Karpas-422 (cell line): ENCODE data around the gene SLC25A30. TPM values are rescaled to one million over a fixed set of nuclear protein-coding genes. Genes with fewer than 3 reads are reported as not detected.
"Not testable (repeated sequence)": the region's sequence is repeated elsewhere in the genome, so short reads cannot be mapped to it uniquely, and the experiment has no call there.

Source experiments
- DNase-seq: peaks from one replicate; pipeline ENCODE4 v3.0.0-alpha.2; 2015
- H2AFZ ChIP-seq: fragments of 200-600 bp; sonication (generic); 2 replicates; pipeline ENCODE4 v1.6.1; 2014; ENCODE audit warnings: antibody characterized with exemption, low read length, mixed read lengths
- H3K27ac ChIP-seq: fragments of 200-600 bp; sonication (generic); 2 replicates; pipeline ENCODE4 v1.5.1; 2014; ENCODE audit warnings: mild to moderate bottlenecking, low read length, moderate library complexity
- H3K27me3 ChIP-seq: fragments of 200-600 bp; sonication (generic); 2 replicates; pipeline ENCODE4 v1.6.1; 2014; ENCODE audit warnings: low read length, mixed read lengths
- H3K36me3 ChIP-seq: fragments of 200-600 bp; sonication (generic); 2 replicates; pipeline ENCODE4 v1.6.1; 2014; ENCODE audit warnings: low read length, mixed read lengths; ENCODE audit not compliant: insufficient read depth
- H3K4me1 ChIP-seq: fragments of 200-600 bp; sonication (generic); 2 replicates; pipeline ENCODE4 v1.6.1; 2014; ENCODE audit warnings: mild to moderate bottlenecking, low read length, mixed read lengths
- H3K4me2 ChIP-seq: fragments of 200-600 bp; sonication (generic); 2 replicates; pipeline ENCODE4 v1.6.1; 2014; ENCODE audit warnings: low read length, low read depth, mild to moderate bottlenecking; ENCODE audit not compliant: poor library complexity, severe bottlenecking
- H3K4me3 ChIP-seq: fragments of 200-600 bp; sonication (generic); 2 replicates; pipeline ENCODE4 v1.5.1; 2014; ENCODE audit warnings: mild to moderate bottlenecking, antibody characterized with exemption, low read length, mixed read lengths
- H3K79me2 ChIP-seq: fragments of 200-600 bp; sonication (generic); 2 replicates; pipeline ENCODE4 v1.6.1; 2014; ENCODE audit warnings: mild to moderate bottlenecking, low read length, mixed read lengths
- H3K9ac ChIP-seq: fragments of 200-600 bp; sonication (generic); 2 replicates; pipeline ENCODE4 v1.6.0; 2014; ENCODE audit warnings: low read length
- H3K9me2 ChIP-seq: fragments of 200-600 bp; sonication (generic), shearing (Covaris generic); replicated peaks from 2 replicates; pipeline ENCODE4 v1.6.0; 2014; ENCODE audit warnings: mild to moderate bottlenecking, low read length, moderate library complexity; ENCODE audit not compliant: insufficient read depth
- H3K9me3 ChIP-seq: fragments of 300-700, 200-600 bp; sonication (generic); 2 replicates; pipeline ENCODE4 v1.6.1; 2014; ENCODE audit warnings: low read length, mixed read lengths
- H4K20me1 ChIP-seq: fragments of 200-600 bp; sonication (generic); 2 replicates; pipeline ENCODE4 v1.6.1; 2014; ENCODE audit warnings: mild to moderate bottlenecking, antibody characterized with exemption, low read length, low read depth; ENCODE audit not compliant: insufficient read depth
- total RNA-seq: library from RNA; depleted of rRNA; stranded (reverse); fragments of >200 nt; shearing (Covaris generic); gene quantifications from 2 replicates; pipeline ENCODE4 v1.2.3, GENCODE V29; 2014; ENCODE audit warnings: low replicate concordance; rRNA removed

Gene SLC25A30
- total RNA-seq, 1 experiment from 2014 or later = not detected

- Histone ChIP-seq H3K36me3 (peaks cover 13% of the 10 kb centered on the region), H4K20me1 (peaks cover 18% of the 10 kb centered on the region), H3K79me2 (peaks cover 38% of the 10 kb centered on the region), H3K4me1 (peaks cover 19% of the 10 kb centered on the region)
- not testable (repeated sequence) for H3K9me3 ChIP-seq, H3K27ac ChIP-seq, H3K27me3 ChIP-seq, H3K9ac ChIP-seq, DNase-seq, H3K9me2 ChIP-seq, H2AFZ ChIP-seq, H3K4me2 ChIP-seq, H3K4me3 ChIP-seq
Observed at GRCh38 chr13:45344064-45344463, 74.1 kb downstream of the SLC25A30 start.

Other genes with a start within 250 kb of the SLC25A30 start
- not detected in 2 replicates for gene KCTD4, start 217.3 kb downstream of the SLC25A30 start, total RNA-seq
- gene TPT1, start 77.2 kb downstream of the SLC25A30 start, total RNA-seq = 2,059 and 2,102 TPM in 2 replicates
- 23.3 and 27.3 TPM in 2 replicates for gene COG3, start 46.6 kb upstream of the SLC25A30 start, total RNA-seq
- not detected in 2 replicates for gene ERICH6B, start 197.4 kb upstream of the SLC25A30 start, total RNA-seq